AG09309 (cell line): ENCODE data around the gene ZFTA.

Experiments
- DNase-seq: peaks from one replicate; pipeline ENCODE4 v3.0.0-alpha.2; 2010; ENCODE audit warnings: low read depth
- H3K4me3 ChIP-seq: 2 replicates; pipeline ENCODE4 v1.5.1; 2011; ENCODE audit warnings: mild to moderate bottlenecking, low read depth, low read length, moderate library complexity; ENCODE audit not compliant: control insufficient read depth
- TF ChIP-seq, protein P1 (sequence below): IDR thresholded peaks from 2 replicates; pipeline ENCODE4 v1.5.1; 2011; ENCODE audit warnings: mild to moderate bottlenecking, low read depth, low read length, inconsistent platforms; ENCODE audit not compliant: insufficient read depth, control insufficient read depth; ENCODE audit errors: missing control alignments

The ZFTA gene

DNA sequence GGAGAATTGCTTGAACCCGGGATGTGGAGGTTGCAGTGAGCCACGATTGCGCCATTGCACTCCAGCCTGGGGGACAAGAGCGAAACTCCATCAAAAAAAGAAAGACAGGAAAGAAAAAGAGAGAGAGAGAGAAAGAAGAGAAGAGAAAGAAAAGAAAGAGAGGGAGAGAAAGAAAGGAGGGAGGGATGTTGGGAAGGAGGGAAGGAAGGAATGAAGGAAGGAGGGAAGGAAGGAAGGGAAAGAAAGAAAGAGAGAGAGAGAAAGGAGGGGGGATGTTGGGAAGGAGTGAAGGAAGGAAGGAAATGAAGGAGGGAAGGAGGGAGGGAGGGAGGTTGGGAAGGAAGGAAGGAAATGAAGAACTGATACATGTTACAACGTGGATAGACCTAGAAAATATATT, 32.3 kb upstream of the ZFTA start:
- DNase-seq = no peak
- H3K4me3 ChIP-seq = no peak overlapping the region
- TF ChIP-seq, protein P1, sequence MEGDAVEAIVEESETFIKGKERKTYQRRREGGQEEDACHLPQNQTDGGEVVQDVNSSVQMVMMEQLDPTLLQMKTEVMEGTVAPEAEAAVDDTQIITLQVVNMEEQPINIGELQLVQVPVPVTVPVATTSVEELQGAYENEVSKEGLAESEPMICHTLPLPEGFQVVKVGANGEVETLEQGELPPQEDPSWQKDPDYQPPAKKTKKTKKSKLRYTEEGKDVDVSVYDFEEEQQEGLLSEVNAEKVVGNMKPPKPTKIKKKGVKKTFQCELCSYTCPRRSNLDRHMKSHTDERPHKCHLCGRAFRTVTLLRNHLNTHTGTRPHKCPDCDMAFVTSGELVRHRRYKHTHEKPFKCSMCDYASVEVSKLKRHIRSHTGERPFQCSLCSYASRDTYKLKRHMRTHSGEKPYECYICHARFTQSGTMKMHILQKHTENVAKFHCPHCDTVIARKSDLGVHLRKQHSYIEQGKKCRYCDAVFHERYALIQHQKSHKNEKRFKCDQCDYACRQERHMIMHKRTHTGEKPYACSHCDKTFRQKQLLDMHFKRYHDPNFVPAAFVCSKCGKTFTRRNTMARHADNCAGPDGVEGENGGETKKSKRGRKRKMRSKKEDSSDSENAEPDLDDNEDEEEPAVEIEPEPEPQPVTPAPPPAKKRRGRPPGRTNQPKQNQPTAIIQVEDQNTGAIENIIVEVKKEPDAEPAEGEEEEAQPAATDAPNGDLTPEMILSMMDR = no peak

DNA sequence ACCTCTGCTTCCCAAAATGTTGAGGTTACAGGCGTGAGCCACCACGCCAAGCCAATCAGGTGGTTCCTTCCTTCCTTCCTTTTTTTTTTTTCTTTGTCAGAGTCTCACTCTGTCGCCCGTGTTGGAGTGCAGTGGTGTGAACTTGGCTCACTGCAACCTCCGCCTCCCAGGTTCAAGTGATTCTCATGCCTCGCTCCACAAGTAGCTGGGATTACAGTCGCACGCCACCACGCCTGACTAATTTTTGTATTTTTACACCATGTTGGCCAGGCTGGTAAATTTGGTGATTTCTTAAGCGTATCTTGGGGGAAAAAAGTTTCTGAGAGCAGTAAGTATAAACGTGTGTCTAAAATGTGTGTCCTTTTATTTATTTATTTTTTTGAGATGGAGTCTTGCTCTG, 26.5 kb upstream of the ZFTA start:
- H3K4me3 ChIP-seq = no peak overlapping the region
- no peak for DNase-seq
- TF ChIP-seq, protein P1 = no peak

DNA sequence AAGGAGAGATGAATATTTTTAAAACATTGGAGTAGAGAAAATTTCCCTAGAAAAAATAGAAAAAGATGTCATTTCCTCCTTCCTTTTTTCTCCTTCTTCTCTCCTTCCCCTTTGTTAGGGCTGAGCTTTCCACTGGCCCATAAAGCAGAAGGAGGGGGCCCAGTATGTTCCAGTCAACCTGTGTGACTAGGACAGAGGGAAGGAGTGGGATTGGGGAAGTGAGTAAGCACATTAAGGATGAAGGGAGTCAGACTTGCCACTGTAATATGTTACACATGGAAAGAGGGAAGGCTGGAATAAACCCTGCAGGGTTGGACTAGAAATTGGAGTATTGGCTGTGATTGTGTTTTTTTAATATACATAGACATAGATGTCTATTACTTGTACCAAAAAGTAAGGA, 24.6 kb upstream of the ZFTA start:
- DNase-seq = no peak
- TF ChIP-seq, protein P1 = no peak
- H3K4me3 ChIP-seq = no peak overlapping the region

DNA sequence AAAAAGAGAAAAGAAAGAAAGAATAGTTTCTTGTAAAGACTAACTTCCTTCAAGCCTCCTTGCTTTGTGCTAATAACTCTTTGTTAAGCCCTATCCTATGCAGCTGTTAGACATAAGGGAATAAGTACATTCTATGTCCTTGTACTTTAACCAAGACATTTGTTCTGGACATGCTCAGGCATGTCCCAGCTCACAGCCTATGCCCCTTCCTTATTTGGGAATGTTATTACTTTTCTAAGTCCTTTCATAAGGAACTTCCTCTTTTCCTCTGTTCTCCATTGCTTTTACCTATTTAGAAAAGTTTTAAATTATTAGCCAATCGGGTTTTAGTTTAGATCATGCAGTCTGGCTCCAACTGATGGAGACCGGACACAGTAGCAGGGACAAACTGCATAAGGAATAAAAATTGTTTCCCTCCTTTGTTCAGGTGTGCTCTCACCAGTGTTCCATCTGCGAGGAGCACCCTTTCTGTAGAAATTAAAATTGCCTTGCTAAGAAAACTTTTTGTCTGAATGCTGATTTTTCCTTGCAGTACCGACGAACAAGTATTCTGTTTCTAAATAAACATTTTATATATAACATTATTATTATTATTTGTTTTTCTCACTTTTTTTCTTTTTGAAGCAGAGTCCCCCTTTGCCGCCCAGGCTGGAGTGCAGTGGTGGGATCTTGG, 23.1 kb upstream of the ZFTA start:
- TF ChIP-seq, protein P1 = no peak
- no peak for DNase-seq

DNA sequence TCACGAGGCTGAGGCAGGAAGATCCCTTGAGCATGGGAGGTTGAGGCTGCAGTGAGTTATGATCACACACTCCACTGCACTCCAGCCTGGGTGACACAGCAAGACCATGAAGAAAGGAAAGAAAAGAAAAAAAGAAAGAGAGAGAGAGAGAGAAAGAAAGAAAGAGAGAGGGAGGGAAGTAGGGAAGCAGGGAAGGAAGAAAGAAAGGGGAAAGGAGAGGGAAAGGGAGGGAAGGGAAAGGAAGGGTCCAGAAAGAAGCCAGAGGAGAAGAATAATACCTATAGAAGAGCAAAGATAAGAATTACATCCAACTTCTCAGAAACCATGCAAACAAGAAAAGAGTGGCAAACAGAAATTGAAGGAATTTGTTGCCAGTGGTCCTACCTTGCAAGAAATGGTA, 17.2 kb upstream of the ZFTA start:
- H3K4me3 ChIP-seq = no peak overlapping the region
- TF ChIP-seq, protein P1 = no peak
- no peak for DNase-seq

More for the DNA sequence above, 23.1 kb upstream of the ZFTA start:
- H3K4me3 ChIP-seq = no peak overlapping the region

DNA sequence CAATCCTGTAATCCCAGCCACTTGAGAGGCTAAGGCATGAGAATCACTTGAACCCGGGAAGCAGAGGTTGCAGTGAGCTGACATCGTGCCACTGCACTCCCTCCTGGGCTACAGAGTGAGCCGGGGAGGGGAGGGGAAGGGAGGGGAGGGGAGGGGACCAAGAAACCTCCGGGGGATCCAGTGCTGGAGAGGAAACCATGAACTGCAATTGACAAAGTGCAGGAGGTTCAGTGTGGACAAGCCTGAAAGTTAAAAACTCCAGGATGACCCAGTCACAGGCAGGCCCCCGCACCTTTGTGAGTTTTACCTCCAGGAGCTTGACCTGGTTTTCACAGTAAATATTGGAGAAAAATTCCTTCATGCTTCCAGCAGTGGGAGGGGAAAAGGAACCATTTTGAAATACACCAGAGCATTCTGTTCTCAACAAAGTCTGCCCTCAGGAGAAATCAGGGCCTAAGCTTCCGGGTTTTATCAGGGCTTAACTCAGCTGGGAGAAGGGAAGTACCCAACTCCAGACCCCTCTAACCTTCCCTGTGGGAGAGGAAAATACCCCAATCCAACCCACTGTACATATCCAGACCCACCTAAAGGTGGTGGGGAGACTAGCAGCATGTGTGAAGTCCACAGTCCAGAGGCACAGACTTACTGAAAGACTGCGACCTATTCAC, 15.5 kb upstream of the ZFTA start:
- DNase-seq = no peak
- H3K4me3 ChIP-seq = no peak overlapping the region
- TF ChIP-seq, protein P1 = no peak
